SKM-1 treated with dmso at 0.1 percent for 144 hours (cell line): Measurements from ENCODE around the gene KISS1R.
"Not testable (repeated sequence)": the region's sequence is repeated elsewhere in the genome, so short reads cannot be mapped to it uniquely, and the experiment has no call there.

Experiments used
- DNase-seq: peaks from one replicate; lab custom pipeline; 2025; ENCODE audit not compliant: unreplicated experiment; lab: John Stamatoyannopoulos, UW

Gene KISS1R

DNA sequence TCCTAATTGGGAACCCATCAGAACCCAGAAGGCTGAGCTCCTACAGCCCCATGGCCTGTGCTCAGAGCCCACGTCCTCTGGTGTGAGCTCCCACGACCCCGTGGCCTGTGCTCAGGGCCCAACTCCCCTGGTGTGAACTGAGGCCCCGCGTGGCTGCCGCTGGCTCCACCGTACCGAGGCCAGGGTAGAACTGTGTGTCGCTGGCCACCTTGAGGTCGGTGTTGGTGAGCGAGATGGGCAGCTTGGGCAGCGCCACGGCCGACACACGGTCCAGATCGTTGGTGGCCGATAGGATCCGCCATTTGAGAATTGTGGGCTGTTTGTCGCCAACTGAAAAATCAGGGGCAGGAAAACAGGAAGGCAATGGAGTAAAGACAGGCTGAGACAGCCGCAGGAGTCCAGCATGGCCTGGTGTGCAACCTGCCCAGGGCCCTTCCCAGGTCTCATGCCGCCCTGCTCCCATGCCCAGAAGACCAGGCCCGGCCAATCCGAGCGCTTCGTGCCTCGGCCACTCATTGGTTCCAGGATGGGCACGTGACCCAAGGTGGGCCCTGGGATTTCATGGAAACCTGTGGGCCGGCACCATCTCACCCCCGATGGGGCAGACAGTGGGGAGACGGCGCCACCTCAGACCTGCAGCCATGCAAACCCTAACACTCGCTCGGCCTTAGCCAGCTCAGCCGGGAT lies 35.6 kb upstream of the KISS1R start:
- DNase-seq: no peak

GRCh38 chr19:882871-883497 lies 34.1 kb upstream of the KISS1R start:
- DNase-seq: no peak

DNA sequence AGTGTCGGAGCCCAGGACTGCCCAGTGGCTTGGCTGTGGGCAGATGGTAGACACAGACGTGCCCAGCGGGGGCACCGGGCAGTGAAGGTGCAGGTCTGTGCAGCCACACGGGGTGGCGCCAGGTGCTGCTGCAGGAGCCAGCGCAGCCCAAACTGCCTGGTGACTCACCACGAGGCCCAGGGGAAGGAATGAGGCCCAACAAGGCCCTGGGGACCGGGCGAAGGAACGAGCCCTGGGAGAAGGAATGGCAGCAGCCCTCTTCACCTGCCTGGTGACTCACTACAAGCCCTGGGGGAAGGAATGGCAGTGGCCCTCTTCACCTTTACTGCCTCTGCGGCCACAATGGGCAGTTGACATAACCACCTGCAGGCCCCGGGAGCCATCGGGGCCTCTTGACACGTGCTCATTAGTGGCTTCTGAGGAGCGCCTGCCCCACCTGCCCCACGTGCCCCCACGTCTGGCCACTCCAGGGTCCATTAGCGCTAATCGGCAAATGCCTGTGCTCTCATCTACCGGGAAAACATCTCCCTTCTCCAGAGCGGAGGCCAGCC lies 33.4 kb upstream of the KISS1R start:
- DNase-seq: no peak

- no peak for DNase-seq
Observed at GRCh38 chr19:884420-885211, 32.5 kb upstream of the KISS1R start.

DNA sequence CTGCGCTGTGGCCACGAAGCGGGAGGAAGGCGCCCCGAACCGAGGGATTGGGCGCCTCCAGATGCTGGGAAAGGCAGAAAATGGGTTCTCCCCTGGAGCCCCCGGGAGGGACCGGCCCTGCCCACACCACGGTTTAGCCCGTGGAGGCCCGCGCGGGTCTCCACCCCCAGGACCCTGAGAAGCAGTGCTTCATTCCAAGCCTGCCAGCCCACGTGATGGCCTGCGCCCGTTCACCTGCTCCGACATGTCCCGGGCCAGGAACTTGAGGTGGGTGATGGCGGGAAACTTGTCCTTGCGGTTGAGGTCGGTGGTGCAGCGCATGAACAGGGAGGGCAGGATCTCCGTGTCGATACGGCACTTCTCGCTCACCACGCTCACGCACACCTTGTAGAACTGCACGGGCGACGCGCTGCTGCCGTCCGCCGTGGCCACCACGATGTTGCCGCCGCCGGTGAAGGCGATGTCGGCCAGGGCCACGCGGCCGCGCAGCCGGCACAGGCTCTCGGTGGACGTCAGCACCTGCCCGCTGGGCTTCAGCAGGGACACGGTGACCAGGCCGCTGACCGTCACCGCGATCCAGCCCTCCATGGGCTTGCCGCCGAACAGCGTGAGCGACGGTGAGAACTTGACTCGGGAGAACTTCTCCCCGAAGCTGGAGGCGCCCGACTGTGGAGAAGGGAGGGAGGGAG lies 31.5 kb upstream of the KISS1R start:
- no peak for DNase-seq

DNA sequence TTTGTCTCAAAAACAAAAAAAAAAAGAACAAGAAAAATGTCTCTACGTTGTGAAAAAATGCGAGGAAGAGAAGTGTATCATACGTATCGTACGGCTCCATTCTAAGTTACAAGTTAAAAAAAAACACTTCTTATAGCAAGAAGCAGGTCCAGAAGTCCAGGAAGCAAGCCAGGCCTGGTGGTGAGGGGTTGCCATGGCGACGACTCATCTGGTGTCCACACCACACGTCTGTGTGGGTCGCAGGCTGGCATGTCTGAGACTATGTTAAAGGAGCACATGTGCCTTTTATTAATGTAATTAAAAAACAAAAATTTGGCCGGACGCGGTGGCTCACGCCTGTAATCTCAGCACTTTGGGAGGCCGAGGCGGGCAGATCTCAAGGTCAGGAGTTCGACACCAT lies 30.1 kb upstream of the KISS1R start:
- DNase-seq: no peak

DNA sequence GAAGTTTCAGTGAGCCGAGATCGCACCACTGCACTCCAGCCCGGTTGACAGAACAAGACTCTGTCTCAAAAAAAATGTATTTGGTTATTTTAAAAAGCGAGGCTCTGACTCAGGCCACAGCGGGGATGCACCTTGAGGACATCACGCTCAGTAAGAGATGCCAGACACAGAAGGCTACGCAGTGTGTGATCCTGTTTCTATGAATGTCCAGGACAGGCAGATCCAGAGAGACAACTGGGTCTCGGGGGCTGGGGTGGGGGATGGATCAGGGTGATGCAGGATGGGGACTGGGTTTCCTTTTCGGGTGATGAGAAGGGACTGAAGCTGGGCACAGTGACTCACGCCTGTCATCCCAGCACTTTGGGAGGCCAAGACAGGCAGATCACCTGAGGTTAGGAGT lies 29.5 kb upstream of the KISS1R start:
- no peak for DNase-seq

- DNase-seq: no peak
Observed at GRCh38 chr19:888581-889385, 28.4 kb upstream of the KISS1R start.

- DNase-seq: no peak
Observed at GRCh38 chr19:889662-890295, 27.4 kb upstream of the KISS1R start.

DNA sequence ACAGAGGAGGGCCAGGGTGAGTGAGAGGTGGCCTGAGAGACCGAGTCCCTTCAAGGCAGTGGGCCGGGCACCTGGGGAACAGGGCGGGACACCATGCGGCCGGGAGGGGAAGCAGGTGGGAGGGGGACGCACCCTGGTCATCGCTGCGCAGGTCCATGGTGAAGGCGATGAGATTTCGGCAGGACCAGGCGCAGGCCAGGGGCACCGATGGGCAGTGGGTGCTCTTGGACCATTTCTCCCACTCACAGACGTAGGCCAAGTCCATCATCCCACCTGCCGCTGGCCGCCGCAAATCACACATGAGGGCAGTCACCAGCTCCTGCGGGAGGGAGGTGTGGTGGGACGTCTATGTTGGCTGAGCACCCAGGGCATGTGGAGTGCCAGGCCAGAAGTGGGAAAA lies 26.3 kb upstream of the KISS1R start:
- no peak for DNase-seq

DNA sequence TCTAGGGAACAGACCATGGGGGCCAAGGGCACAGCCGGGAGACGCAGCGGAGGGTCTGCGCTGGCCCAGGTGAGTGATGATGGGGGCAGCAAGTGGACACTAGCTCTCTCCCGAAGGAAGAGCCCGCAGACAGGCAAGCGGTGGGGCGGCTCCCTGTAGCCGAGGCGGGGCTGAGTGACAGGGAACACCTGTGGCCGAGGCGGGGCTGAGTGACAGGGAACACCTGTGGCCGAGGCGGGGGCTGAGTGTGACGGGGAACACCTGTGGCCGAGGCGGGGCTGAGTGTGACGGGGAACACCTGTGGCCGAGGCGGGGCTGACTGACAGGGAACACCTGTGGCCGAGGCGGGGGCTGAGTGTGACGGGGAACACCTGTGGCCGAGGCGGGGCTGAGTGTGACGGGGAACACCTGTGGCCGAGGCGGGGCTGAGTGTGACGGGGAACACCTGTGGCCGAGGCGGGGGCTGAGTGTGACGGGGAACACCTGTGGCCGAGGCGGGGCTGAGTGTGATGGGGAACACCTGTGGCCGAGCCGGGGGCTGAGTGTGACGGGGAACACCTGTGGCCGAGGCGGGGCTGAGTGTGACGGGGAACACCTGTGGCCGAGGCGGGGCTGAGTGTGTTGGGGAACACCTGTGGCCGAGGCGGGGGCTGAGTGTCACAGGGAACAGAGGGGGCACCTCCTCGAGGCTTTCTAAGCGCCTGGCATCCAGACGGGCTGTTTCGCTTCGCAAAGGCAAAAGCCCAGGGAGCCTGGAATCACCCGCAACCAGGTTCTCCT lies 25.5 kb upstream of the KISS1R start:
- not testable (repeated sequence) for DNase-seq

GRCh38 chr19:892243-892893 lies 24.8 kb upstream of the KISS1R start:
- DNase-seq: no peak

DNA sequence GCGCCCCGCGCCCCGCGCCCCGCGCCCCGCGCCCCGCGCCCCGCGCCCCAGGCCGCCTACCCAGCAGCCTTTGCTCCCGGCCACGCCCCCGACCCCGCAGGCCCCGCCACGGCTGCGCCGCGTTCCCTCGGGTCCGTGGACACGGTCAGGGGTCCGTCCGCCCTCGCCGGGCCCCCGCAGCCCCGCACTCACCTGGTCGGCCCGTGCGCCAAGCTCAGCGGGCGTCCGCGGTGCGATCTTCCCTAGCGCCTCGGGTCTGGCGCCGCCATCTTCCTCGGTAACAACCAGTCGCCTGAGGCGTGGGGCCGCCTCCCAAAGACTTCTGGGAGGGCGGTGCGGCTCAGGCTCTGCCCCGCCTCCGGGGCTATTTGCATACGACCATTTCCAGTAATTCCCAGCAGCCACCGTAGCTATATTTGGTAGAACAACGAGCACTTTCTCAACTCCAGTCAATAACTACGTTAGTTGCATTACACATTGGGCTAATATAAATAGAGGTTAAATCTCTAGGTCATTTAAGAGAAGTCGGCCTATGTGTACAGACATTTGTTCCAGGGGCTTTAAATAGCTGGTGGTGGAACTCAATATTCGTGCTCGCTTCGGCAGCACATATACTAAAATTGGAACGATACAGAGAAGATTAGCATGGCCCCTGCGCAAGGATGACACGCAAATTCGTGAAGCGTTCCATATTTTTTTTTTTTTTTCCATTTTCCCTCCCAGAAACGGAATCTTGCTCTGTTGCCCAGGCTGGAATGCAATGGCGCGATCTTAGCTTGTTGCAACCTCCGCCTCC lies 24.0 kb upstream of the KISS1R start, which contains the start of the genes MED16 and RNU6-9:
Gene MED16 (minus strand): TSS at position 294 of the 796 bp plus-strand sequence. CDS start 2,056 bp downstream, outside the sequence.
Gene RNU6-9 (plus strand): TSS at position 591 of the 796 bp plus-strand sequence.
- peak; percentile 90 for DNase-seq

- no peak for DNase-seq
Observed at GRCh38 chr19:896434-896833, 20.7 kb upstream of the KISS1R start.

DNA sequence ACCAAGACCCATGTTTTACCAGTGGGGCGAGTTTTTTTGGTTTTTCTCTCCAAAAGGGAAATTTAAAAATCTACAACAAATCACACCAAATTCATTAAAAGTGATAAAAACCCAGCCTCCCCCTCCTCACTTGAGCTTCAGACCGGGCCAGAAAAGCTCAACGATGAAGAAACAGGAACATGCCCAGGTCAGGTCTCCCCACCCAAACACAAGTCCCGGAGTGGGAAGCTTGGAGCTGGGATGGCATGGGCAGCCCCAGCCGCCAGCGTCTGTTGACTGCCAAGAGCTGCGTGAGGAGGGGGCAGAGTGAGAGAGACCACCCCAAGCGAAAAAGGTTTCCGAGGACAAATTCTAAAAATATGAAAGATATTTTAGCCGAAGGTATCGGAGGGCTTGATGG lies 20.1 kb upstream of the KISS1R start:
- DNase-seq: no peak

DNA sequence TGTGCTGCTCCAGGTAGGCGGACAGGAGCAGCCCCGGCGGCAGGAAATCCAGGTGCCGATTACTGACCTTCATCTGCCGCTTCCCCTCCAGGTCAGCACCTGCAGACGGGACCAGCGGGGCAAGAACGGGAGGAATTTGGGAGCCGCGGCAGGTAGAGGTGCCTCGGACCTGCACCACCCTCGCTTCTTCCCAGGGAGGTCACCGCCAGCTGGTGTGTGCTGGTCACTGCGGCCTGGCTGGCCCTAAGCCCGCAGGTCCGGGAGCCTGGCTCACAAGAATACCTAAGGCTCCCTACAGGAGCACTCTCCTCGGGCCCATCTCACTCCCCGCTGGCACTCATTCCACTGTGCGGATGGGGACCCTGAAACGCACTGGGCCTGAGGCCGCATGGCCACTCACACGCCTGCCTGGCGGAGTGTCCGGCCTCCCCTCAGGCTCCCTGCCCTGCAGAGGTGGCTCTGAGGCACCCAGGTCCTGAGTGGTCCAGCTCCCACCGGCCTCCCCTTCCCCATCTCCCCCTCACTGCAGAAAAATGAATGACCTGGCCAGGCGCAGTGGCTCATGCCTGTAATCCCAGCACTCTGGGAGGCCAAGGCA lies 19.6 kb upstream of the KISS1R start:
- no peak for DNase-seq

GRCh38 chr19:898663-899062 lies 18.5 kb upstream of the KISS1R start:
- no peak for DNase-seq
